ENCODE data around the gene ELF4. TPM values are rescaled to one million over a fixed set of nuclear protein-coding genes. Genes with fewer than 3 reads are reported as not detected.

The ELF4 gene
- total RNA-seq, 1 donor, result 25.0 TPM

GRCh38 chrX:130060122-130061069, 49.9 kb downstream of the ELF4 start:
- peak overlapping the region; percentile 71 for H3K4me3 ChIP-seq (ENCODE audit: insufficient read depth, low read length)
- no peaks in the 10 kb centered on the region for H4K20me1 ChIP-seq (ENCODE audit: insufficient read depth, low read length)
- H3K27me3 ChIP-seq (ENCODE audit: insufficient read depth, low read length), result no peaks in the 10 kb centered on the region
- DNase-seq (ENCODE audit: insufficient read length, low spot score, missing footprints), result peak; percentile 99
- no peaks in the 10 kb centered on the region for H3K36me3 ChIP-seq (ENCODE audit: insufficient read depth, low read length)
- no peak overlapping the region for H3K27ac ChIP-seq (ENCODE audit: low read depth, low read length)
- H3K79me2 ChIP-seq (ENCODE audit: insufficient read depth, low read length), result no peaks in the 10 kb centered on the region
- TF ChIP-seq CTCF (IDR thresholded peaks at IDR 0.05; ENCODE audit: extremely low read depth, low read depth, low read length), result peak; percentile 59
- H3K4me1 ChIP-seq (ENCODE audit: insufficient read depth, low read length), result no peaks in the 10 kb centered on the region
- peak overlapping the region; percentile 51 for H2AFZ ChIP-seq (ENCODE audit: low read length)
- peak overlapping the region; percentile 80 for H3K4me2 ChIP-seq (ENCODE audit: insufficient read depth, low read length)
- H3K9me3 ChIP-seq (ENCODE audit: low read depth, low read length), result no peaks in the 10 kb centered on the region

- H3K79me2 ChIP-seq (ENCODE audit: insufficient read depth, low read length), result no peaks in the 10 kb centered on the region
- no peak for TF ChIP-seq CTCF (IDR thresholded peaks at IDR 0.05; ENCODE audit: extremely low read depth, low read depth, low read length)
- peaks cover 6% of the 10 kb centered on the region for H3K36me3 ChIP-seq (ENCODE audit: insufficient read depth, low read length)
- H3K27ac ChIP-seq (ENCODE audit: low read depth, low read length), result no peak overlapping the region
- no peaks in the 10 kb centered on the region for H3K9me3 ChIP-seq (ENCODE audit: low read depth, low read length)
- DNase-seq (ENCODE audit: insufficient read length, low spot score, missing footprints), result no peak
- H2AFZ ChIP-seq (ENCODE audit: low read length), result no peak overlapping the region
- no peaks in the 10 kb centered on the region for H4K20me1 ChIP-seq (ENCODE audit: insufficient read depth, low read length)
- no peak overlapping the region for H3K4me3 ChIP-seq (ENCODE audit: insufficient read depth, low read length)
- no peaks in the 10 kb centered on the region for H3K4me1 ChIP-seq (ENCODE audit: insufficient read depth, low read length)
- no peak overlapping the region for H3K4me2 ChIP-seq (ENCODE audit: insufficient read depth, low read length)
- H3K27me3 ChIP-seq (ENCODE audit: insufficient read depth, low read length), result no peaks in the 10 kb centered on the region
Observed at GRCh38 chrX:130058652-130059051, 51.6 kb downstream of the ELF4 start.

DNA sequence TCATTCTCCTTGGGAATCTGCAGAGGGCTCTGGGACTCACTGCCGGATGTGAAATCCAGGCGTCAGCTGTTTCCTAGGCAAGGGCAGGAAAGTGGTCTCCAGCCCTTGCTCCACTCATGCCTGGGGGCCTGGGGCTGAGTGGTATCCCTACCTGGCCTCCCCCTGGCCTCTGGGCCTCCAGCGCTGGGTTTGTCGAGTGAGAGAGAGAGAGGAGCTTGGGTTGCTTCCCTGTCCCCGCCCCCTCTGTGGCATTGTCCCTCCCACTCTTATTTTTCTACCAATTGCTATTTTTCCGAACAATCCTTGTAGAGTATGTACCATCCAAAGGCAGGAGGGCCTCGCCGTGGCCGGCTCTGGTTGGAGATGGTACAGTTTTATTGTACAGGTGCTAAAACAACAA, 53.1 kb downstream of the ELF4 start:
- no peak for DNase-seq (ENCODE audit: insufficient read length, low spot score, missing footprints)
- Histone ChIP-seq H3K4me1 (ENCODE audit: insufficient read depth, low read length) (no peaks in the 10 kb centered on the region), H2AFZ (ENCODE audit: low read length) (no peak overlapping the region), H3K4me3 (ENCODE audit: insufficient read depth, low read length) (no peak overlapping the region), H3K27me3 (ENCODE audit: insufficient read depth, low read length) (peaks cover under 1% of the 10 kb centered on the region), H4K20me1 (ENCODE audit: insufficient read depth, low read length) (no peaks in the 10 kb centered on the region), H3K79me2 (ENCODE audit: insufficient read depth, low read length) (no peaks in the 10 kb centered on the region), H3K9me3 (ENCODE audit: low read depth, low read length) (no peaks in the 10 kb centered on the region), H3K4me2 (ENCODE audit: insufficient read depth, low read length) (no peak overlapping the region), H3K27ac (ENCODE audit: low read depth, low read length) (no peak overlapping the region), H3K36me3 (ENCODE audit: insufficient read depth, low read length) (peaks cover 7% of the 10 kb centered on the region)
- TF ChIP-seq CTCF (IDR thresholded peaks at IDR 0.05; ENCODE audit: extremely low read depth, low read depth, low read length), result no peak

DNA sequence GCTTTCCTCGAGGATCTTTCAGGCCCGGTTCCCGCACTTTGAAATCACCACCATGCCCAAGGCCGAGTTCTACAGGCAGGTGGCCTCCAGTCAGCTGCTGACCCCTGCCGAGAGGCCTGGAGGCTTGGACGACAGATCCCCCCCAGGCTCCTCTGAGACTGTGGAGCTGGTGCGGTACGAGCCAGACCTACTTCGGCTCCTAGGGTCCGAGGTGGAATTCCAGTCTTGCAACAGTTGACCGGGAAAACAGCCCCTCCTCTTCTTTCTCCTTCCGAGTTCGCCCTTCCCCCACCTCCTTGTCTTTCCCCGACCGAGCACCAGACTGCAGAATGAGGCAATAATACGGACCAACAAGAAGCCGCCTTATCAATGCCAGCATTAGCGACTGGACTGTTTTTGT, 54.4 kb downstream of the ELF4 start:
- DNase-seq (ENCODE audit: insufficient read length, low spot score, missing footprints), result no peak
- H3K4me2 ChIP-seq (ENCODE audit: insufficient read depth, low read length), result no peak overlapping the region
- no peaks in the 10 kb centered on the region for H3K4me1 ChIP-seq (ENCODE audit: insufficient read depth, low read length)
- H3K27me3 ChIP-seq (ENCODE audit: insufficient read depth, low read length), result peaks cover 3% of the 10 kb centered on the region
- H4K20me1 ChIP-seq (ENCODE audit: insufficient read depth, low read length), result no peaks in the 10 kb centered on the region
- no peak overlapping the region for H2AFZ ChIP-seq (ENCODE audit: low read length)
- no peaks in the 10 kb centered on the region for H3K9me3 ChIP-seq (ENCODE audit: low read depth, low read length)
- no peak overlapping the region for H3K4me3 ChIP-seq (ENCODE audit: insufficient read depth, low read length)
- H3K79me2 ChIP-seq (ENCODE audit: insufficient read depth, low read length), result no peaks in the 10 kb centered on the region
- no peak overlapping the region for H3K27ac ChIP-seq (ENCODE audit: low read depth, low read length)
- TF ChIP-seq CTCF (IDR thresholded peaks at IDR 0.05; ENCODE audit: extremely low read depth, low read depth, low read length), result no peak
- H3K36me3 ChIP-seq (ENCODE audit: insufficient read depth, low read length), result peaks cover 7% of the 10 kb centered on the region
